ENCODE measurements around the gene PSME4.

GRCh38 chr2:53880756-53881155 lies 90.0 kb downstream of the PSME4 start:
- no peak for TF ChIP-seq ELF4 (IDR thresholded peaks at IDR 0.05)
- no peak for TF ChIP-seq FOXM1 (IDR thresholded peaks at IDR 0.05; ENCODE audit: borderline replicate concordance)
